GM06990 (cell line): Measurements from ENCODE around the gene TUBB2A.
"Not testable (repeated sequence)": the region's sequence is repeated elsewhere in the genome, so short reads cannot be mapped to it uniquely, and the experiment has no call there.

Source experiments
- DNase-seq: peaks from one replicate; pipeline ENCODE4 v3.0.0-alpha.2; 2011; ENCODE audit not compliant: insufficient read length; ENCODE audit errors: extremely low read depth
- H3K27me3 ChIP-seq: replicated peaks from 2 replicates; pipeline ENCODE4 v1.6.0; 2011; ENCODE audit warnings: low read length; ENCODE audit not compliant: control insufficient read depth, insufficient read depth
- H3K36me3 ChIP-seq: 2 replicates; pipeline ENCODE4 v1.5.1; 2011; ENCODE audit warnings: low read length; ENCODE audit not compliant: control insufficient read depth, insufficient read depth
- H3K4me3 ChIP-seq: replicated peaks from 2 replicates; pipeline ENCODE4 v1.5.1; 2011; ENCODE audit warnings: low read depth, mild to moderate bottlenecking, control low read depth, low read length
- TF ChIP-seq, protein P1 (sequence below): IDR thresholded peaks from 2 replicates; pipeline ENCODE4 v1.5.1; 2011; ENCODE audit warnings: low read length, control low read depth, mild to moderate bottlenecking, inconsistent platforms; ENCODE audit not compliant: insufficient read depth, poor library complexity, severe bottlenecking

Gene TUBB2A

DNA sequence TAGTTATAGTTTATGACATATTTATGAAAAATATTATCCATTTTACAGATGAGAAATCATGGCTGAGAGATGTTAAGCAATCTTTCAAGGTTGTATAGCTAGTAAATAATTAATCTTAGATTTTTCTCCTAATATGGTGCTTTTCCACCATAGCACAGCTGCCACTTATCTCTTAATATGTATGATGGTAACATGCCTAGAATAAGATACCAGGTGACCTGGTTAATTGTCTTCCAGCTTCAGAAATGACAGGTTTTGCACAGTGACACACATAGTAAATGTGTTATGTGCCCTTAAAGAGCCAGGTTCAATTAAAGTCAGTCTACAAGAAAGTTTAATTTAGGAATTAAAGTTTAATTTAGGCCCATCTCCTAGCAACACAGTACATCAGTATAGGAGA lies 14.8 kb downstream of the TUBB2A start:
- no peak for DNase-seq
- TF ChIP-seq, protein P1, sequence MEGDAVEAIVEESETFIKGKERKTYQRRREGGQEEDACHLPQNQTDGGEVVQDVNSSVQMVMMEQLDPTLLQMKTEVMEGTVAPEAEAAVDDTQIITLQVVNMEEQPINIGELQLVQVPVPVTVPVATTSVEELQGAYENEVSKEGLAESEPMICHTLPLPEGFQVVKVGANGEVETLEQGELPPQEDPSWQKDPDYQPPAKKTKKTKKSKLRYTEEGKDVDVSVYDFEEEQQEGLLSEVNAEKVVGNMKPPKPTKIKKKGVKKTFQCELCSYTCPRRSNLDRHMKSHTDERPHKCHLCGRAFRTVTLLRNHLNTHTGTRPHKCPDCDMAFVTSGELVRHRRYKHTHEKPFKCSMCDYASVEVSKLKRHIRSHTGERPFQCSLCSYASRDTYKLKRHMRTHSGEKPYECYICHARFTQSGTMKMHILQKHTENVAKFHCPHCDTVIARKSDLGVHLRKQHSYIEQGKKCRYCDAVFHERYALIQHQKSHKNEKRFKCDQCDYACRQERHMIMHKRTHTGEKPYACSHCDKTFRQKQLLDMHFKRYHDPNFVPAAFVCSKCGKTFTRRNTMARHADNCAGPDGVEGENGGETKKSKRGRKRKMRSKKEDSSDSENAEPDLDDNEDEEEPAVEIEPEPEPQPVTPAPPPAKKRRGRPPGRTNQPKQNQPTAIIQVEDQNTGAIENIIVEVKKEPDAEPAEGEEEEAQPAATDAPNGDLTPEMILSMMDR, result no peak
- H3K27me3 ChIP-seq, result no peaks in the 10 kb centered on the region
- H3K4me3 ChIP-seq, result no peak overlapping the region
- no peaks in the 10 kb centered on the region; the same call in 1 of the 2 replicates for H3K36me3 ChIP-seq

DNA sequence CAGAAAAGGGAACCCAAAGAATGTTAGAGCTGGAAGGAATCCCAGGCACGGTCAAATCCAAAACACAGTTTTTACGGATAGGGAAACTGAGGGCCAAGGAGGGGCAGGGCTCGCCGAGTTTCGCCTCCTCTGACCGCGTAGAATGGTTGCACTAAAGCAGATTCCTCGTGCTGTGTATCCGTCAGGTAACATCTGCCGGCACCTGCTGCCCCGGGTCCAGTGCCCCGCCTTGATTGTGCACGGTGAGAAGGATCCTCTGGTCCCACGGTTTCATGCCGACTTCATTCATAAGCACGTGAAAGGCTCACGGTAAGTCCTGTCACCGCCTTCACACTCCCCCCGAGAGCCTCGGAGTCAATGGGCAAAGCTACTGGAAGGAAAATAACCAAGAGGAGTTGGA lies 17.1 kb downstream of the TUBB2A start:
- no peak overlapping the region for H3K4me3 ChIP-seq
- DNase-seq, result no peak
- TF ChIP-seq, protein P1, result no peak
- no peaks in the 10 kb centered on the region; the same call in none of the 2 replicates for H3K36me3 ChIP-seq
- no peaks in the 10 kb centered on the region for H3K27me3 ChIP-seq

DNA sequence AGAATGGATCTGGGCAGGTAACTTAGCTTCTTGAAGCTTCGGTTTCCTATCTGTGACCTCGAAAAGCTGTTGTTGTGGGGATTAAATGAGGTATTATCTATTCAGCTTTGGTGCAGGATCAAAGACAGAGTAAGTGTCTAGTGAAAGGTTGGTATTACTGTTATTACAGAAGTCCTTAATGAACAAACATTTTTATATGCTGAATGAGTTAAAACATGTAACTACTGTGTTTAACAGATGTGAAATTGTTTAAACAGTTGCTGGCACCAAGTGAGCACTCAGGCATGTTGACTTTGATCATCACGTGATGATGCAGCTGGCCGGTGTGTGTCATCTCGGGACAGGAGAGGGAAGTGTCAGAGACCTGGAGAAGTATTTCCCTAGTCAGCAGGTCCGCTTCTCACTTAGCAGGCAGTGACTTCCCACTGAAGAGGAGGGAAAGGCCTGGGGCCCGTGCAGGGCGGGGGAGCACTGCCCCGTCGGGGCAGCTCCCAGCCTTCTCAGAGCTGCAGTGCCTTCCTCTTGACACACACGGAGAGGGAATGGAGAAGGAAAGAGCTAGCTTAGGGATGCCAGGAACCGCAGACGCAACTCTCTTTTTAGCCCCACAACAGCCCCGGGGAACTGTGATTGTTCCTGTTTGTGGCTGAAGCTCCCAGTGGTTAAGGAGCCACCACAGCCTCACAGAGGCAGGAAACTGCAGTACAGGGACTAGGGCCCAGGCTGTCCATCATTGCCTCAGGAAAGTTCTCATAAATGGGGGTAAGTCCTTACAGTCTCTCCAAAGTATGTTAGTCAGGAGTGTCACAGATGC lies 18.0 kb downstream of the TUBB2A start:
- no peak overlapping the region for H3K4me3 ChIP-seq
- peak; percentile 26 for DNase-seq
- H3K27me3 ChIP-seq, result no peaks in the 10 kb centered on the region
- no peaks in the 10 kb centered on the region; the same call in none of the 2 replicates for H3K36me3 ChIP-seq
- TF ChIP-seq, protein P1, result no peak

DNA sequence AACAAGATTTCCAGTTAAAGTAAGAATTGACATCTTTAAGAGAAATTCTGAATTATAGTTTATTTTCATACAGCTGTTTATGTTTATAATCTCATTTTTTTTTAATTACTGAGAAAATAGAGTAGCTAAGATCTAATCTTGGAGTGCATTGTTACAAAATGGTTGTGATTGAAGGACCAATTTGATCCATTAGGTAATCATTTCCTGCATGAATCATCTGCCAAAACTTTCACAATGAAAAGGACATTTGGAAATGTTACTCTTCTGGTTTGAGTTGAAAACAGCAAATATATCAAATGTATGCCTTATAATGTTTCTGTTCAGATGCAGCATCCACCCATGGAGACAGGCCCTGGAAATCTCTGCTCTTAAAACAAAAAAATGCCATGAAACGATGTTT lies 19.0 kb downstream of the TUBB2A start:
- H3K27me3 ChIP-seq, result no peaks in the 10 kb centered on the region
- TF ChIP-seq, protein P1, result no peak
- no peak overlapping the region for H3K4me3 ChIP-seq
- no peak for DNase-seq
- H3K36me3 ChIP-seq, result no peaks in the 10 kb centered on the region; the same call in none of the 2 replicates

DNA sequence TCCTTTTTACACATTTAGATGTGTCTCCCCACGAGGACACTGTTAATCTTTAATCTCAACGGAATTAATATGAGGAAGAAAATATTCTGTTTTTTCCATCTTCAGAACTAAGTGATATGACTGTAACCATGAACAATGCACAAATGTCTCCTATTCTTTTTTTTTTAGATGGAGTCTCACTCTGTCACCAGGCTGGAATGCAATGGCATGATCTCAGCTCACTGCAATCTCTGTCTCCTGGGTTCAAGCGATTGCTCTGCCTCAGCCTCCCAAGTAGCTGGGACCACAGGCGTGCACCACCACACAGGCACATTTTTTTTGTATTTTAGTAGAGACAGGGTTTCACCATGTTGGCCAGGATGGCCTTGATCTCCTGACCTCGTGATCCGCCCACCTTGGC lies 19.5 kb downstream of the TUBB2A start:
- not testable (repeated sequence) for DNase-seq, H3K4me3 ChIP-seq, H3K36me3 ChIP-seq, H3K27me3 ChIP-seq

DNA sequence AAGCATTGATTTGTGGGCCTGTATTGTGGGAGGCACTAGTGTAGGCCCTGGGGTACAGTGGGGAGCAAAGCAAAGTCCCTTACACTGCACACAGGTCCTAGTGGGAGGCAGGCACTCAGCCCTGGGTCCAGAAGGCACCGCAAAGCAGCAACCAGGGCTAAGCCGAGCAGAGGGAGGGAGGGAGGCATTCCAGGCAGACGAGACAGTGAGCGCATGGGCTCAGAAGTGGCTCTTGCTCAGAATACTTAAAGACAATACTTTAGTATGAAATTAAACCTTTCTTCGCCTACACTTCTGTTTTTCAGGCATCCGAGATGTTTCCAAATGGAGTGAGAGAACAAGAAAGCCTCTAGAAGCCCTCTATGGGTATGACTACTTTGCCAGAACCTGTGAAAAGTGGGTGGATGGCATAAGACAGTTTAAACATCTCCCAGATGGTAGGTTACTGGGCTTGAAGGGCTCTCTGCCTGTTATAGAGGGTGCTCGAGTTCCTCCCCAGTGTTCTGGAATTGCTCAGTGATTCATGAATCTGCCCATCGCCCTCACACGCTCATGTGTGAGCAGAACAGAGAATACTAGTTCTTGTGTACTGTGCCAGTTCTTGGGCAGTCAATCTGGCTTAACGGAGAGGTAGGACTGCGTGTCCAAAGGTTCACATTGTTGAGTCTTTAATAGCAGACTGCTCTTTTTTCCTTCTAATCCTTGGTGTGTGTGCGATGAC lies 20.1 kb downstream of the TUBB2A start:
- H3K36me3 ChIP-seq, result no peaks in the 10 kb centered on the region; the same call in none of the 2 replicates
- no peak for DNase-seq

More for the DNA sequence above, 20.1 kb downstream of the TUBB2A start:
- Histone ChIP-seq H3K4me3 (no peak overlapping the region), H3K27me3 (no peaks in the 10 kb centered on the region)
- TF ChIP-seq, protein P1, result no peak
